ENCODE measurements around the gene OTOP1.
A peak's percentile ranks its signal among the peaks of the same experiment; 100 is the strongest.
"Not testable (repeated sequence)": the region's sequence is repeated elsewhere in the genome, so short reads cannot be mapped to it uniquely, and the experiment has no call there.

The OTOP1 gene

GRCh38 chr4:4206204-4206603 lies 20.5 kb downstream of the OTOP1 start:
- DNase-seq: no peak
- Mint-ChIP-seq H3K4me1 (no peaks in the 10 kb centered on the region), H3K9me3 (no peaks in the 10 kb centered on the region), H3K27ac (no peak overlapping the region), H3K27me3 (peaks cover 44% of the 10 kb centered on the region), H3K4me3 (no peak overlapping the region), H3K36me3 (no peaks in the 10 kb centered on the region)
- CTCF ChIA-PET: no interaction called here

- H3K9me3 Mint-ChIP-seq: no peaks in the 10 kb centered on the region
These were observed 22.4 kb downstream of the OTOP1 start for GRCh38 chr4:4204401-4204745.

GRCh38 chr4:4203688-4204400 lies 22.9 kb downstream of the OTOP1 start:
- no peak overlapping the region for H3K27ac Mint-ChIP-seq
- H3K36me3 Mint-ChIP-seq: no peaks in the 10 kb centered on the region
- H3K4me1 Mint-ChIP-seq: no peaks in the 10 kb centered on the region
- no peaks in the 10 kb centered on the region for H3K9me3 Mint-ChIP-seq
- peaks cover 26% of the 10 kb centered on the region for H3K27me3 Mint-ChIP-seq
- CTCF ChIA-PET: no interaction called here
- H3K4me3 Mint-ChIP-seq: no peak overlapping the region
- DNase-seq: no peak

More at GRCh38 chr4:4204401-4204745, 22.4 kb downstream of the OTOP1 start:
- Mint-ChIP-seq H3K36me3 (no peaks in the 10 kb centered on the region), H3K4me1 (no peaks in the 10 kb centered on the region), H3K27me3 (peaks cover 28% of the 10 kb centered on the region), H3K27ac (no peak overlapping the region), H3K4me3 (no peak overlapping the region)
- no peak for DNase-seq
- CTCF ChIA-PET: no interaction called here

- no peaks in the 10 kb centered on the region for H3K4me1 Mint-ChIP-seq
- no peak overlapping the region for H3K27ac Mint-ChIP-seq
- CTCF ChIA-PET: no interaction called here
- H3K36me3 Mint-ChIP-seq: no peaks in the 10 kb centered on the region
- no peaks in the 10 kb centered on the region for H3K9me3 Mint-ChIP-seq
- H3K27me3 Mint-ChIP-seq: peaks cover 25% of the 10 kb centered on the region
- no peak for DNase-seq
- H3K4me3 Mint-ChIP-seq: no peak overlapping the region
These were observed 24.2 kb downstream of the OTOP1 start for GRCh38 chr4:4202510-4202909.

GRCh38 chr4:4200624-4201023 lies 26.1 kb downstream of the OTOP1 start:
- no peak overlapping the region for H3K27ac Mint-ChIP-seq
- no peak overlapping the region for H3K4me3 Mint-ChIP-seq
- H3K36me3 Mint-ChIP-seq: no peaks in the 10 kb centered on the region
- no peaks in the 10 kb centered on the region for H3K9me3 Mint-ChIP-seq
- CTCF ChIA-PET: no interaction called here
- no peak for DNase-seq
- peaks cover 28% of the 10 kb centered on the region for H3K27me3 Mint-ChIP-seq
- no peaks in the 10 kb centered on the region for H3K4me1 Mint-ChIP-seq

- no peak for DNase-seq
- Mint-ChIP-seq H3K27me3 (peaks cover 24% of the 10 kb centered on the region), H3K36me3 (no peaks in the 10 kb centered on the region), H3K27ac (no peak overlapping the region), H3K9me3 (no peaks in the 10 kb centered on the region), H3K4me1 (no peaks in the 10 kb centered on the region), H3K4me3 (no peak overlapping the region)
- CTCF ChIA-PET: no interaction called here
These were observed 31.4 kb downstream of the OTOP1 start for GRCh38 chr4:4195354-4195753.

- H3K9me3 Mint-ChIP-seq, CTCF ChIA-PET, H3K4me1 Mint-ChIP-seq: not testable (repeated sequence)
These were observed 38.2 kb downstream of the OTOP1 start for GRCh38 chr4:4188557-4188956.

GRCh38 chr4:4185528-4185927 lies 41.2 kb downstream of the OTOP1 start:
- peaks cover 22% of the 10 kb centered on the region for H3K27me3 Mint-ChIP-seq
- CTCF ChIA-PET: no interaction called here
- DNase-seq: no peak
- no peak overlapping the region for H3K4me3 Mint-ChIP-seq
- no peaks in the 10 kb centered on the region for H3K9me3 Mint-ChIP-seq
- no peaks in the 10 kb centered on the region for H3K4me1 Mint-ChIP-seq
- H3K36me3 Mint-ChIP-seq: no peaks in the 10 kb centered on the region
- no peak overlapping the region for H3K27ac Mint-ChIP-seq

More at GRCh38 chr4:4188557-4188956, 38.2 kb downstream of the OTOP1 start:
- not testable (repeated sequence) for H3K27ac Mint-ChIP-seq, DNase-seq, H3K4me3 Mint-ChIP-seq, H3K36me3 Mint-ChIP-seq
- peaks cover 25% of the 10 kb centered on the region for H3K27me3 Mint-ChIP-seq

- CTCF ChIA-PET: interaction anchor here (0.6 to 1.2 kb wide), 6 partner anchors 8 to 110 kb away, joined by 3 to 6 read pairs (median 4); partner anchors contain the start of gene TMEM128
- Mint-ChIP-seq H3K27ac (no peak overlapping the region), H3K4me1 (no peaks in the 10 kb centered on the region), H3K9me3 (no peaks in the 10 kb centered on the region), H3K4me3 (no peak overlapping the region), H3K27me3 (peaks cover 11% of the 10 kb centered on the region), H3K36me3 (no peaks in the 10 kb centered on the region)
- DNase-seq: peak; percentile 56
These were observed 43.7 kb downstream of the OTOP1 start for GRCh38 chr4:4182835-4183568.

- no peak for DNase-seq
- H3K4me1 Mint-ChIP-seq: no peaks in the 10 kb centered on the region
These were observed 56.1 kb downstream of the OTOP1 start for GRCh38 chr4:4170596-4171150.

GRCh38 chr4:4167981-4168780 lies 58.5 kb downstream of the OTOP1 start:
- H3K9me3 Mint-ChIP-seq, CTCF ChIA-PET, H3K27ac Mint-ChIP-seq: not testable (repeated sequence)

More at GRCh38 chr4:4170596-4171150, 56.1 kb downstream of the OTOP1 start:
- no peaks in the 10 kb centered on the region for H3K9me3 Mint-ChIP-seq
- H3K27me3 Mint-ChIP-seq: peaks cover 9% of the 10 kb centered on the region
- no peak overlapping the region for H3K27ac Mint-ChIP-seq
- no peaks in the 10 kb centered on the region for H3K36me3 Mint-ChIP-seq
- H3K4me3 Mint-ChIP-seq: no peak overlapping the region
- CTCF ChIA-PET: interaction anchor here (0.8 kb wide), 1 partner anchor 12 kb away, joined by 6 read pairs; no protein-coding TSS in a partner anchor

GRCh38 chr4:4166986-4167385 lies 59.7 kb downstream of the OTOP1 start:
- H3K27me3 Mint-ChIP-seq, DNase-seq, H3K27ac Mint-ChIP-seq, CTCF ChIA-PET, H3K36me3 Mint-ChIP-seq, H3K4me1 Mint-ChIP-seq, H3K9me3 Mint-ChIP-seq, H3K4me3 Mint-ChIP-seq: not testable (repeated sequence)

More at GRCh38 chr4:4167981-4168780, 58.5 kb downstream of the OTOP1 start:
- H3K27me3 Mint-ChIP-seq, H3K36me3 Mint-ChIP-seq, DNase-seq, H3K4me1 Mint-ChIP-seq, H3K4me3 Mint-ChIP-seq: not testable (repeated sequence)

- H3K9me3 Mint-ChIP-seq, H3K4me3 Mint-ChIP-seq, CTCF ChIA-PET, H3K27ac Mint-ChIP-seq, DNase-seq, H3K36me3 Mint-ChIP-seq, H3K4me1 Mint-ChIP-seq: not testable (repeated sequence)
- peaks cover 13% of the 10 kb centered on the region for H3K27me3 Mint-ChIP-seq
These were observed 60.9 kb downstream of the OTOP1 start for GRCh38 chr4:4165701-4166392.
